ENCODE data around the gene OR10A6. TPM values are rescaled to one million over a fixed set of nuclear protein-coding genes. Genes with fewer than 3 reads are reported as not detected.

OR10A6 gene, protein sequence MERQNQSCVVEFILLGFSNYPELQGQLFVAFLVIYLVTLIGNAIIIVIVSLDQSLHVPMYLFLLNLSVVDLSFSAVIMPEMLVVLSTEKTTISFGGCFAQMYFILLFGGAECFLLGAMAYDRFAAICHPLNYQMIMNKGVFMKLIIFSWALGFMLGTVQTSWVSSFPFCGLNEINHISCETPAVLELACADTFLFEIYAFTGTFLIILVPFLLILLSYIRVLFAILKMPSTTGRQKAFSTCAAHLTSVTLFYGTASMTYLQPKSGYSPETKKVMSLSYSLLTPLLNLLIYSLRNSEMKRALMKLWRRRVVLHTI
- not detected for total RNA-seq
- long read RNA-seq, result 0 reads

DNA sequence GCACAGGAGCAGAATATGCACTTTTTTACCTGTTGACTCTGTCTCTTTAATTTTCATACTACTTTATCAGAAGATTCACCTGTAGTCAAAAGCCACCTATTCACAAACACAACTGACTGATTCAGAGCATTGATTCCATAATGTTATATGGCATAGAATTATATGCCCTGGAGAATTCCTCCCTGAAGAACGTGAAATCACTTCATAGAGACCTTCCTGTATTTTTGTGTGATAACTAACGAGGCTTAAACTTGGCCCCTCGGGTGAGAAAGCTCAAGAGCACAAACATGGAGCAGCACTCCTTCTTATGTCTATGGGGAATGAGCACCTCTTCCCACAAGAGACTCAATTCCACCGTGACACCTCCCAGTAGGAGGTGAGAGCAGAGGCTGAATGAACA is at the start of gene OR10A6:
Gene OR10A6, minus strand, starts transcription at position 101 of the 400 bp plus-strand sequence. CDS start 2,606 bp downstream, outside the sequence.
- no peaks in the 10 kb centered on the region for H3K27me3 ChIP-seq (ENCODE audit: low read depth)
- TF ChIP-seq, protein P1, sequence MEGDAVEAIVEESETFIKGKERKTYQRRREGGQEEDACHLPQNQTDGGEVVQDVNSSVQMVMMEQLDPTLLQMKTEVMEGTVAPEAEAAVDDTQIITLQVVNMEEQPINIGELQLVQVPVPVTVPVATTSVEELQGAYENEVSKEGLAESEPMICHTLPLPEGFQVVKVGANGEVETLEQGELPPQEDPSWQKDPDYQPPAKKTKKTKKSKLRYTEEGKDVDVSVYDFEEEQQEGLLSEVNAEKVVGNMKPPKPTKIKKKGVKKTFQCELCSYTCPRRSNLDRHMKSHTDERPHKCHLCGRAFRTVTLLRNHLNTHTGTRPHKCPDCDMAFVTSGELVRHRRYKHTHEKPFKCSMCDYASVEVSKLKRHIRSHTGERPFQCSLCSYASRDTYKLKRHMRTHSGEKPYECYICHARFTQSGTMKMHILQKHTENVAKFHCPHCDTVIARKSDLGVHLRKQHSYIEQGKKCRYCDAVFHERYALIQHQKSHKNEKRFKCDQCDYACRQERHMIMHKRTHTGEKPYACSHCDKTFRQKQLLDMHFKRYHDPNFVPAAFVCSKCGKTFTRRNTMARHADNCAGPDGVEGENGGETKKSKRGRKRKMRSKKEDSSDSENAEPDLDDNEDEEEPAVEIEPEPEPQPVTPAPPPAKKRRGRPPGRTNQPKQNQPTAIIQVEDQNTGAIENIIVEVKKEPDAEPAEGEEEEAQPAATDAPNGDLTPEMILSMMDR (IDR thresholded peaks at IDR 0.05), result no peak
- no peak within 1 kb of the TSS for H3K4me3 ChIP-seq
- DNase-seq (no peak), ATAC-seq (no peak)
- H3K9me3 ChIP-seq, result no peaks in the 10 kb centered on the region
- H3K36me3 ChIP-seq, result no peaks in the 10 kb centered on the region
- no peaks in the 10 kb centered on the region for H3K4me1 ChIP-seq
- H3K27ac ChIP-seq, result no peak within 1 kb of the TSS
- intact Hi-C loops (cut with DNase I), result no loop called here

- ATAC-seq (no peak), DNase-seq (no peak)
- H3K4me1 ChIP-seq, result no peaks in the 10 kb centered on the region
- H3K27me3 ChIP-seq (ENCODE audit: low read depth), result no peaks in the 10 kb centered on the region
- H3K4me3 ChIP-seq, result no peak overlapping the region
- no peaks in the 10 kb centered on the region for H3K36me3 ChIP-seq
- no peak overlapping the region for H3K27ac ChIP-seq
- no peaks in the 10 kb centered on the region for H3K9me3 ChIP-seq
- intact Hi-C loops (cut with DNase I), result no loop called here
- TF ChIP-seq, protein P1 (IDR thresholded peaks at IDR 0.05), result no peak
Observed at GRCh38 chr11:7977232-7977917, 46.3 kb upstream of the OR10A6 start.

DNA sequence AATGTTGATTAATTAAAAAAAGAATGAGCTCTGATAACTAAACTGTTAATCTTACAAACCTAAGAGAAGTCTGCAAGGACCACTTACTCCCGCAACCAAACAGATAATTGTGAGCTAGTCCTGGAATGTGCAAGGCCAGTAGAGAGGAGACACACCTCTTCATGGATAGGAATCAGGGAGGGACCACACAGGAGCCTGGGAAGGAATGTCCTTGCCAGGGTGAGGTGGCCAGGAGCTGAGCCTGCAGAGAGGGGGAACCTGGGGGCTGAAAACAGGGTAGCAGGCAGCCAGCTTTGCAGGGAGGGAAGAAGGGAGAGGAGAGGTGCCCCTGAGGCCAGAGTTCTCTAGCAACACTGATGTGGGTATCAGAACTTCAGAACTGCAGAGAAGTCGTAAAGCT is 43.6 kb upstream of the OR10A6 start:
- intact Hi-C loops (cut with DNase I), result no loop called here
- ATAC-seq, result no peak

DNA sequence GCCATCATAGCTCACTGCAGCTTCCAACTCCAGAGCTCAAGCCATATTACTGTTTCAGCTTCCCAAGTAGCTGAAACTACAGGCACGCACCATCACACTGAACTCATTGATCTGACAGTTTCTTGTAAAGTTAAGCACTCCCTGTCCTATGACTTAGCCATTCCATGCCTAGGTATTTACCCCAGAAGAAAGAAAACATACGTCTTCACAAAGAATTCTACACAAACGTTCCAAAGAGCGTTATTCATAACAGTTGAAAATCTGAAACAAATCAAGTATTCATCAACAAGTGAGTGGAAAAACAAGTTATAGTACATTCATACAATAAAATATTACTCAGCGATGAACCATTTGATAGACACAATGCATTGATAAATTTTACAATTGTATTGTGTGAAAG is 41.9 kb upstream of the OR10A6 start:
- no peak for ATAC-seq
- Histone ChIP-seq H3K27ac (no peak overlapping the region), H3K4me3 (no peak overlapping the region), H3K27me3 (ENCODE audit: low read depth) (no peaks in the 10 kb centered on the region), H3K9me3 (no peaks in the 10 kb centered on the region), H3K36me3 (no peaks in the 10 kb centered on the region), H3K4me1 (no peaks in the 10 kb centered on the region)
- intact Hi-C loops (cut with DNase I), result no loop called here
- no peak for DNase-seq
- TF ChIP-seq, protein P1 (IDR thresholded peaks at IDR 0.05), result no peak

More for the DNA sequence above, 43.6 kb upstream of the OR10A6 start:
- H3K4me1 ChIP-seq, result no peaks in the 10 kb centered on the region
- no peaks in the 10 kb centered on the region for H3K27me3 ChIP-seq (ENCODE audit: low read depth)
- no peak overlapping the region for H3K27ac ChIP-seq
- H3K9me3 ChIP-seq, result no peaks in the 10 kb centered on the region
- TF ChIP-seq, protein P1 (IDR thresholded peaks at IDR 0.05), result no peak
- no peaks in the 10 kb centered on the region for H3K36me3 ChIP-seq
- DNase-seq, result no peak
- no peak overlapping the region for H3K4me3 ChIP-seq

- H3K27ac ChIP-seq, result no peak overlapping the region
- ATAC-seq, result no peak
- TF ChIP-seq, protein P1 (IDR thresholded peaks at IDR 0.05), result no peak
Observed at GRCh38 chr11:7971846-7972245, 40.8 kb upstream of the OR10A6 start.

More at GRCh38 chr11:7971846-7972245, 40.8 kb upstream of the OR10A6 start:
- H3K9me3 ChIP-seq, result no peaks in the 10 kb centered on the region
- H3K4me1 ChIP-seq, result no peaks in the 10 kb centered on the region
- intact Hi-C loops (cut with DNase I), result no loop called here
- no peaks in the 10 kb centered on the region for H3K27me3 ChIP-seq (ENCODE audit: low read depth)
- H3K36me3 ChIP-seq, result no peaks in the 10 kb centered on the region
- DNase-seq, result no peak
- no peak overlapping the region for H3K4me3 ChIP-seq
